Panc1 (cell line): Measurements from ENCODE around the gene KRT2. TPM values are rescaled to one million over a fixed set of nuclear protein-coding genes. Genes with fewer than 3 reads are reported as not detected.

ENCODE experiments used
- ATAC-seq: fragments of 200-7000 bp; cut with Tn5 transposase; 2 replicates; pipeline ENCODE4 v1.9.1; 2020; ENCODE audit warnings: mild to moderate bottlenecking, moderate library complexity
- BruUV-seq: library from RNA; stranded (reverse); fragments of 400-500 nt; replicated peaks from 2 replicates; lab custom pipeline; 2021; lab: Mats Ljungman, UMichigan
- CTCF ChIA-PET: fragments of 300-600 bp; sonication (Branson Sonifier 250); formaldehyde crosslinking; loops from one replicate; lab custom pipeline; 2022; ENCODE audit warnings: antibody characterized with exemption; lab: Charles Lee
- POLR2A ChIA-PET: fragments of 300-600 bp; sonication (Branson Sonifier 250); formaldehyde crosslinking; loops from one replicate; lab custom pipeline; 2022; ENCODE audit warnings: antibody characterized with exemption; lab: Charles Lee
- DNase-seq: peaks from one replicate; pipeline ENCODE4 v3.0.0-alpha.2; 2010; ENCODE audit warnings: low read depth, low spot score
- H3K27ac ChIP-seq: 2 replicates; pipeline ENCODE4 v1.5.1; 2011; ENCODE audit warnings: mild to moderate bottlenecking, low read length, inconsistent platforms
- H3K27me3 ChIP-seq: fragments of 200-500 bp; sonication (Bioruptor generic); 2 replicates; pipeline ENCODE4 v1.6.0; 2014; ENCODE audit warnings: low read length, inconsistent platforms; ENCODE audit not compliant: control insufficient read depth, insufficient read depth
- H3K36me3 ChIP-seq: fragments of 200-500 bp; sonication (Bioruptor generic); 2 replicates; pipeline ENCODE4 v1.5.1; 2014; ENCODE audit warnings: inconsistent platforms, mild to moderate bottlenecking, low read length, moderate library complexity; ENCODE audit not compliant: control insufficient read depth, insufficient read depth
- H3K4me1 ChIP-seq: 2 replicates; pipeline ENCODE4 v1.5.1; 2011; ENCODE audit warnings: inconsistent platforms, mild to moderate bottlenecking, low read length, moderate library complexity; ENCODE audit not compliant: control insufficient read depth, insufficient read depth
- H3K4me3 ChIP-seq, 2 experiments: 2 replicates each; pipeline ENCODE4 v1.5.1; 2011 to 2012; ENCODE audit warnings: low read depth in 2 of 2, low read length in 2 of 2, mild to moderate bottlenecking in 2 of 2, inconsistent platforms in 1 of 2, moderate library complexity in 1 of 2
- H3K9me3 ChIP-seq: fragments of 200-500 bp; sonication (Bioruptor generic); 2 replicates; pipeline ENCODE4 v1.5.1; 2014; ENCODE audit warnings: low read depth, mild to moderate bottlenecking, inconsistent platforms, low read length, moderate library complexity; ENCODE audit not compliant: control insufficient read depth, insufficient read depth
- CTCF ChIP-seq: fragments of 450-650 bp; IDR thresholded peaks from 2 replicates; pipeline ENCODE4 v1.5.1; 2017; ENCODE audit warnings: mild to moderate bottlenecking
- POLR2AphosphoS5 ChIP-seq: IDR thresholded peaks from 2 replicates; pipeline ENCODE4 v1.6.1; 2012; ENCODE audit warnings: mild to moderate bottlenecking, low read depth, low read length, moderate library complexity
- REST ChIP-seq, 2 experiments: IDR thresholded peaks; 2 replicates each; pipeline ENCODE4 v1.6.1; 2011 to 2012; ENCODE audit warnings: low read depth in 2 of 2, control low read depth in 1 of 2, low read length in 1 of 2, mild to moderate bottlenecking in 1 of 2, moderate library complexity in 1 of 2; ENCODE audit not compliant: insufficient read depth in 1 of 2
- SIN3A ChIP-seq: IDR thresholded peaks from 2 replicates; pipeline ENCODE4 v1.6.1; 2012; ENCODE audit warnings: low read depth, mild to moderate bottlenecking, low read length, moderate library complexity, borderline replicate concordance; ENCODE audit not compliant: insufficient read depth
- TCF7L2 ChIP-seq: IDR thresholded peaks from 2 replicates; pipeline ENCODE4 v1.6.1; 2011; ENCODE audit warnings: mild to moderate bottlenecking, low read depth, low read length, inconsistent platforms
- in situ Hi-C: cut with HindIII; loops from 2 replicates; pipeline ENCODE4 v1.10.0; 2016; ENCODE audit warnings: low sequenced_read_pairs, low pct_unique_long_range_greater_than_20kb
- intact Hi-C: fragments of 100-400 bp; cut with micrococcal nuclease; formaldehyde crosslinking; loops from one replicate; pipeline ENCODE4 v1.10.0; 2022; ENCODE audit not compliant: unreplicated experiment
- total RNA-seq: library from RNA; stranded (reverse); gene quantifications from one replicate; pipeline ENCODE4 v1.2.1, GENCODE V29; 2021; ENCODE audit not compliant: unreplicated experiment

The KRT2 gene
- total RNA-seq, 1 experiment from 2014 or later, result 0.33 TPM

- Histone ChIP-seq H3K27me3 (peaks cover 18% of the 10 kb centered on the region), H3K27ac (no peak overlapping the region), H3K9me3 (no peaks in the 10 kb centered on the region), H3K4me1 (no peaks in the 10 kb centered on the region), H3K4me3 (no peak overlapping the region), H3K36me3 (no peaks in the 10 kb centered on the region)
- TF ChIP-seq SIN3A (no peak), POLR2AphosphoS5 (no peak), CTCF (no peak)
- no TSS peak for BruUV-seq
- ATAC-seq, result no peak
- POLR2A ChIA-PET, result no interaction called here
- in situ Hi-C loops, result no loop called here
- intact Hi-C loops, result no loop called here
- CTCF ChIA-PET, result no interaction called here
- no peak for DNase-seq
These were observed 51.9 kb downstream of the KRT2 start for GRCh38 chr12:52600071-52600470.

GRCh38 chr12:52598966-52599365 is 53.0 kb downstream of the KRT2 start:
- ChIA-PET CTCF (no interaction called here), POLR2A (no interaction called here)
- H3K27me3 ChIP-seq, result peaks cover 18% of the 10 kb centered on the region
- in situ Hi-C loops, result no loop called here
- intact Hi-C loops, result no loop called here
- TF ChIP-seq SIN3A (no peak), TCF7L2 (no peak), CTCF (no peak), POLR2AphosphoS5 (no peak), REST (IDR thresholded peaks at IDR 0.05; ENCODE audit: insufficient read depth in 1 of 2, low read depth in 2 of 2, low read length in 1 of 2) (no peak)
- no peak overlapping the region for H3K27ac ChIP-seq
- DNase-seq (no peak), ATAC-seq (no peak)
- no peak overlapping the region for H3K4me3 ChIP-seq
- no peaks in the 10 kb centered on the region for H3K9me3 ChIP-seq
- no peaks in the 10 kb centered on the region for H3K36me3 ChIP-seq
- no TSS peak for BruUV-seq
- no peaks in the 10 kb centered on the region for H3K4me1 ChIP-seq

Other genes with a start within 250 kb of the KRT2 start
- not detected for gene KRT82, start 245.9 kb downstream of the KRT2 start, total RNA-seq
- gene KRT75, start 217.8 kb downstream of the KRT2 start, total RNA-seq, result 0.15 TPM
- not detected for gene KRT6B, start 200.1 kb downstream of the KRT2 start, total RNA-seq
- not detected for gene KRT6C, start 178.4 kb downstream of the KRT2 start, total RNA-seq
- gene KRT6A, start 159.0 kb downstream of the KRT2 start, total RNA-seq, result not detected
- gene KRT5, start 131.8 kb downstream of the KRT2 start, total RNA-seq, result not detected
- not detected for gene KRT71, start 99.1 kb downstream of the KRT2 start, total RNA-seq
- not detected for gene KRT74, start 78.4 kb downstream of the KRT2 start, total RNA-seq
- gene KRT72, start 50.7 kb downstream of the KRT2 start, total RNA-seq, result not detected
- gene KRT73, start 33.7 kb downstream of the KRT2 start, total RNA-seq, result not detected
- gene KRT1, start 28.2 kb upstream of the KRT2 start, total RNA-seq, result not detected
- gene KRT77, start 51.3 kb upstream of the KRT2 start, total RNA-seq, result not detected
- gene KRT76, start 125.1 kb upstream of the KRT2 start, total RNA-seq, result not detected
- gene KRT3, start 143.9 kb upstream of the KRT2 start, total RNA-seq, result not detected
- gene KRT4, start 161.9 kb upstream of the KRT2 start, total RNA-seq, result 0.15 TPM
- not detected for gene KRT79, start 182.1 kb upstream of the KRT2 start, total RNA-seq
- gene KRT78, start 196.8 kb upstream of the KRT2 start, total RNA-seq, result not detected